GM21526 (cell line): ENCODE results near the gene ATG2B.

Experiments used
- ATAC-seq: cut with Tn5 transposase; IDR thresholded peaks from one replicate; pipeline ENCODE4 v1.9.1; 2021; ENCODE audit warnings: moderate library complexity; ENCODE audit not compliant: unreplicated experiment, low FRiP score

ATG2B gene

GRCh38 chr14:96231526-96232130 lies 131.5 kb downstream of the ATG2B start:
- ATAC-seq = no peak

GRCh38 chr14:96231056-96231455 lies 132.1 kb downstream of the ATG2B start:
- no peak for ATAC-seq

DNA sequence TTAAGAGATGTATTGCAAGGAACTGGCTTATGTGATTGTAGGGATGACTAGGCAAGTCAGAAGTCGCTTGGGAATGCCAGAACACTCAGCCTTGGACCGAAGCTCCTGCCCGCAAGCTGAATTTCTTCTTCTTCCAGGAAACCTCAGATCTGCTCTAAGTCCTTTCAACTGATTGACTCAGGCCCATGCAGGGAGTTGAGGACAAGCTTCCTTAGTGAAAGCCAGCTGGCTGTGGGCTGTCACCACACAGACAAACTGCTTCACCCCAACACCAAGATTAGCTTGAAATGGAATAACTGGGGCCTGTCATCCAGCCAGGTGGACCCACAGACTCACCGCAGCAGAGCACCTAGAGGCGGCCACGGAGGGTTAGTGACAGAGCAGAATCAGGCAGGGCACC lies 133.8 kb downstream of the ATG2B start:
- ATAC-seq = no peak
